ENCODE data around the gene ZSCAN5A.

ZSCAN5A gene

GRCh38 chr19:56290104-56290503, 24.5 kb downstream of the ZSCAN5A start:
- ATAC-seq = no peak
- TF ChIP-seq PATZ1 (CRISPR knock-in tag; IDR thresholded peaks at IDR 0.05; ENCODE audit: borderline replicate concordance) = no peak
- TF ChIP-seq, protein P1, sequence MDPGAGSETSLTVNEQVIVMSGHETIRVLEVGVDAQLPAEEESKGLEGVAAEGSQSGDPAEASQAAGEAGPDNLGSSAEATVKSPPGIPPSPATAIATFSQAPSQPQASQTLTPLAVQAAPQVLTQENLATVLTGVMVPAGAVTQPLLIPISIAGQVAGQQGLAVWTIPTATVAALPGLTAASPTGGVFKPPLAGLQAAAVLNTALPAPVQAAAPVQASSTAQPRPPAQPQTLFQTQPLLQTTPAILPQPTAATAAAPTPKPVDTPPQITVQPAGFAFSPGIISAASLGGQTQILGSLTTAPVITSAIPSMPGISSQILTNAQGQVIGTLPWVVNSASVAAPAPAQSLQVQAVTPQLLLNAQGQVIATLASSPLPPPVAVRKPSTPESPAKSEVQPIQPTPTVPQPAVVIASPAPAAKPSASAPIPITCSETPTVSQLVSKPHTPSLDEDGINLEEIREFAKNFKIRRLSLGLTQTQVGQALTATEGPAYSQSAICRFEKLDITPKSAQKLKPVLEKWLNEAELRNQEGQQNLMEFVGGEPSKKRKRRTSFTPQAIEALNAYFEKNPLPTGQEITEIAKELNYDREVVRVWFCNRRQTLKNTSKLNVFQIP (CRISPR knock-in tag; IDR thresholded peaks at IDR 0.05; ENCODE audit: borderline replicate concordance, low read depth) = no peak
- no peak for TF ChIP-seq ZNF8 (CRISPR knock-in tag; IDR thresholded peaks at IDR 0.05)
- no peak for TF ChIP-seq ARNTL (CRISPR knock-in tag; IDR thresholded peaks at IDR 0.05; ENCODE audit: borderline replicate concordance, low read depth)

- ATAC-seq = no peak
- TF ChIP-seq ZFP3 (CRISPR knock-in tag; IDR thresholded peaks at IDR 0.05) = no peak
- no peak for TF ChIP-seq ZNF70 (CRISPR knock-in tag; IDR thresholded peaks at IDR 0.05)
- TF ChIP-seq ISL1 (CRISPR knock-in tag; IDR thresholded peaks at IDR 0.05) = no peak
- no peak for TF ChIP-seq BACH2 (CRISPR knock-in tag; IDR thresholded peaks at IDR 0.05; ENCODE audit: borderline replicate concordance)
- TF ChIP-seq ZC3H10 (CRISPR knock-in tag; IDR thresholded peaks at IDR 0.05) = no peak
- no peak for TF ChIP-seq ZNF8 (CRISPR knock-in tag; IDR thresholded peaks at IDR 0.05)
- no peak for TF ChIP-seq ARNTL (CRISPR knock-in tag; IDR thresholded peaks at IDR 0.05; ENCODE audit: borderline replicate concordance, low read depth)
- TF ChIP-seq, protein P1 (CRISPR knock-in tag; IDR thresholded peaks at IDR 0.05; ENCODE audit: borderline replicate concordance, low read depth) = no peak
- no peak for TF ChIP-seq ZFP30 (CRISPR knock-in tag; IDR thresholded peaks at IDR 0.05)
These were observed 29.9 kb downstream of the ZSCAN5A start for GRCh38 chr19:56284746-56285145.

GRCh38 chr19:56282809-56283208, 31.8 kb downstream of the ZSCAN5A start:
- ATAC-seq = no peak
- no peak for TF ChIP-seq CSRNP3 (CRISPR knock-in tag; IDR thresholded peaks at IDR 0.05)

- peak; percentile 65 for ATAC-seq
- TF ChIP-seq ESRRG (CRISPR knock-in tag; IDR thresholded peaks at IDR 0.05) = no peak
- no peak for TF ChIP-seq ARNTL (CRISPR knock-in tag; IDR thresholded peaks at IDR 0.05; ENCODE audit: borderline replicate concordance, low read depth)
- no peak for TF ChIP-seq PATZ1 (CRISPR knock-in tag; IDR thresholded peaks at IDR 0.05; ENCODE audit: borderline replicate concordance)
- TF ChIP-seq ZNF70 (CRISPR knock-in tag; IDR thresholded peaks at IDR 0.05) = no peak
- TF ChIP-seq TCF4 (CRISPR knock-in tag; IDR thresholded peaks at IDR 0.05; ENCODE audit: borderline replicate concordance) = no peak
- TF ChIP-seq GLIS3 (CRISPR knock-in tag; IDR thresholded peaks at IDR 0.05) = no peak
- TF ChIP-seq TOX (CRISPR knock-in tag; IDR thresholded peaks at IDR 0.05; ENCODE audit: borderline replicate concordance) = no peak
- TF ChIP-seq ZNF565 (CRISPR knock-in tag; conservative IDR thresholded peaks at IDR 0.05; ENCODE audit: low read depth) = no peak
- TF ChIP-seq CSDC2 (CRISPR knock-in tag; IDR thresholded peaks at IDR 0.05) = no peak
- no peak for TF ChIP-seq ISL1 (CRISPR knock-in tag; IDR thresholded peaks at IDR 0.05)
- TF ChIP-seq ZFP3 (CRISPR knock-in tag; IDR thresholded peaks at IDR 0.05) = no peak
- TF ChIP-seq ZC3H10 (CRISPR knock-in tag; IDR thresholded peaks at IDR 0.05) = no peak
- no peak for TF ChIP-seq CREB5 (CRISPR knock-in tag; IDR thresholded peaks at IDR 0.05; ENCODE audit: low read depth)
- no peak for TF ChIP-seq BACH2 (CRISPR knock-in tag; IDR thresholded peaks at IDR 0.05; ENCODE audit: borderline replicate concordance)
- no peak for TF ChIP-seq ZNF8 (CRISPR knock-in tag; IDR thresholded peaks at IDR 0.05)
- TF ChIP-seq OSR1 (CRISPR knock-in tag; IDR thresholded peaks at IDR 0.05) = no peak
- TF ChIP-seq ZFP30 (CRISPR knock-in tag; IDR thresholded peaks at IDR 0.05) = no peak
These were observed 41.0 kb downstream of the ZSCAN5A start for GRCh38 chr19:56273563-56274117.

Measured in SK-N-SH treated with all-trans-retinoic acid at 6 μM for 48 hours (cell line).